ENCODE results near the gene STRA8.
"Not testable (repeated sequence)": the region's sequence is repeated elsewhere in the genome, so short reads cannot be mapped to it uniquely, and the experiment has no call there.

STRA8 gene

DNA sequence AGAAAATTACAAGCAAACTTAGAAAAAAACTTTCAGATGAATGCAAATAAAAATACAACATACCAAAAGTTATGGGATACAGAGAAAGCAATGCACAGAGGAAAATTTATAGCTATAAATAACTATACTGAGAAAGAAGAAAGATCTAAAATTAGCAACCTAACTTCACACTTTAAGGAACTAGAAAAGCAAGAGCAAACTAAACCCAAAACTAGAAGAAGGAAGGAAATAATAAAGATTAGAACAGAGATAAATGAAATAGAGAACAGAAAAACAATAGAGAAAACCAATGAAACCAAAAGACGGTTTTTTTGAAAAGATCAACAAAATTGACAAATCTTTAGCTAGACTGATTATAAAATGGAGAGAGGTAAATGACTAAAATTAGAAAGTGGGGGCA, 9.6 kb upstream of the STRA8 start:
- Histone ChIP-seq H3K4me2 (no peak overlapping the region; the same call in 1 of the 2 replicates), H3K4me1 (ENCODE audit: low read depth, poor library complexity, severe bottlenecking) (peaks cover 13% of the 10 kb centered on the region), H3K27me3 (ENCODE audit: insufficient read depth, low read depth) (no peaks in the 10 kb centered on the region), H3K36me3 (ENCODE audit: insufficient read depth) (no peaks in the 10 kb centered on the region), H3K79me2 (ENCODE audit: insufficient read depth, low read depth) (no peaks in the 10 kb centered on the region), H3K9ac (no peak overlapping the region), H4K20me1 (ENCODE audit: insufficient read depth) (no peaks in the 10 kb centered on the region), H2AFZ (ENCODE audit: low read depth) (no peak overlapping the region), H3K27ac (no peak overlapping the region), H3K4me3 (IDR thresholded peaks at IDR 0.05; ENCODE audit: insufficient read depth, low read depth, low read length) (no peak overlapping the region)
- TF ChIP-seq, protein P1, sequence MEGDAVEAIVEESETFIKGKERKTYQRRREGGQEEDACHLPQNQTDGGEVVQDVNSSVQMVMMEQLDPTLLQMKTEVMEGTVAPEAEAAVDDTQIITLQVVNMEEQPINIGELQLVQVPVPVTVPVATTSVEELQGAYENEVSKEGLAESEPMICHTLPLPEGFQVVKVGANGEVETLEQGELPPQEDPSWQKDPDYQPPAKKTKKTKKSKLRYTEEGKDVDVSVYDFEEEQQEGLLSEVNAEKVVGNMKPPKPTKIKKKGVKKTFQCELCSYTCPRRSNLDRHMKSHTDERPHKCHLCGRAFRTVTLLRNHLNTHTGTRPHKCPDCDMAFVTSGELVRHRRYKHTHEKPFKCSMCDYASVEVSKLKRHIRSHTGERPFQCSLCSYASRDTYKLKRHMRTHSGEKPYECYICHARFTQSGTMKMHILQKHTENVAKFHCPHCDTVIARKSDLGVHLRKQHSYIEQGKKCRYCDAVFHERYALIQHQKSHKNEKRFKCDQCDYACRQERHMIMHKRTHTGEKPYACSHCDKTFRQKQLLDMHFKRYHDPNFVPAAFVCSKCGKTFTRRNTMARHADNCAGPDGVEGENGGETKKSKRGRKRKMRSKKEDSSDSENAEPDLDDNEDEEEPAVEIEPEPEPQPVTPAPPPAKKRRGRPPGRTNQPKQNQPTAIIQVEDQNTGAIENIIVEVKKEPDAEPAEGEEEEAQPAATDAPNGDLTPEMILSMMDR (conservative IDR thresholded peaks at IDR 0.05; ENCODE audit: low read depth, low read length), result no peak

DNA sequence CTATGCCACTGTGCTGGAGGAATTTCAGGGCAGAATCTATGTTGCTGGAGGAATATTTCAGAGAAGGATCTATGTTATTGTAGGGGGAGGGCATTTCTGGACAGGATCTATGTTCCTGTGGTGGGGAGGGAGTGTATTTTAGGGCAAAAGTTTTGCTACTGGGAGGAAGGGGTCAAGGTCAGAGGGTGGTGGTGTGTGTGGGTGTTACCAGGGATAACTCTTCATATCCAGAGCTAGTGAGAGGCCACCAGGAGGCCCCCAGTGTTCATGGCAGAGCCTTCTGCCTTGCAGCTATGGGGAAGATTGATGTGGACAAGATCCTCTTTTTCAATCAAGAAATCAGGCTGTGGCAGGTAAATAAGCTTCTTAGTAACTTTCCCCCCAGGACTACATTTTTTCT, 2.0 kb upstream of the STRA8 start:
- TF ChIP-seq, protein P1 (conservative IDR thresholded peaks at IDR 0.05; ENCODE audit: low read depth, low read length), result no peak
- Histone ChIP-seq H3K9ac (no peak overlapping the region), H3K79me2 (ENCODE audit: insufficient read depth, low read depth) (no peaks in the 10 kb centered on the region), H3K27me3 (ENCODE audit: insufficient read depth, low read depth) (no peaks in the 10 kb centered on the region), H3K36me3 (ENCODE audit: insufficient read depth) (no peaks in the 10 kb centered on the region), H3K27ac (no peak overlapping the region), H3K4me1 (ENCODE audit: low read depth, poor library complexity, severe bottlenecking) (no peaks in the 10 kb centered on the region), H3K4me3 (IDR thresholded peaks at IDR 0.05; ENCODE audit: insufficient read depth, low read depth, low read length) (no peak overlapping the region), H3K4me2 (no peak overlapping the region), H2AFZ (ENCODE audit: low read depth) (no peak overlapping the region), H4K20me1 (ENCODE audit: insufficient read depth) (no peaks in the 10 kb centered on the region)

DNA sequence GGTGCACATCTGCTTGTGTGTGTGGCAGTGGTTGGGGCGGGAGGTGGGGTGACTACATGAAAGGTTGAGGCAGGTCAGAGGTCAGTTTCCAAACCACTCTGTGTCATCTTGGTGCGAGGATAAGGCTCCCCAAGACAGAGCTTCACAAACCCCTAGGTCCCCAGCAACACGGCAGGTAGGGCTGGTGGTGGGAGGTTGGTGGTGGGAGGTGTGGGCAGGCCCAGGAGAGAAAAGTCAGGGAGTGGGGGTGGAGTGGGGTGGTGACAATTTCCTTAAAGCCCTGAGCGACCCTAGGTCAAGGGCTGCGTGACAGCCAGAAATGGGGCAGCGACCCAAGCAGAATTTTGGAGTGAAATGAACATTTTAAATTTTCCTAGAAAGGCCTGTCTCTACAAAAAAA, 1.6 kb upstream of the STRA8 start:
- H4K20me1 ChIP-seq (ENCODE audit: insufficient read depth), result no peaks in the 10 kb centered on the region
- TF ChIP-seq, protein P1 (conservative IDR thresholded peaks at IDR 0.05; ENCODE audit: low read depth, low read length), result no peak
- no peaks in the 10 kb centered on the region for H3K36me3 ChIP-seq (ENCODE audit: insufficient read depth)
- no peaks in the 10 kb centered on the region for H3K79me2 ChIP-seq (ENCODE audit: insufficient read depth, low read depth)
- H2AFZ ChIP-seq (ENCODE audit: low read depth), result no peak overlapping the region
- no peaks in the 10 kb centered on the region for H3K27me3 ChIP-seq (ENCODE audit: insufficient read depth, low read depth)
- no peak overlapping the region for H3K27ac ChIP-seq
- no peaks in the 10 kb centered on the region for H3K4me1 ChIP-seq (ENCODE audit: low read depth, poor library complexity, severe bottlenecking)
- no peak overlapping the region for H3K9ac ChIP-seq
- H3K4me3 ChIP-seq (IDR thresholded peaks at IDR 0.05; ENCODE audit: insufficient read depth, low read depth, low read length), result no peak overlapping the region
- no peak overlapping the region for H3K4me2 ChIP-seq

DNA sequence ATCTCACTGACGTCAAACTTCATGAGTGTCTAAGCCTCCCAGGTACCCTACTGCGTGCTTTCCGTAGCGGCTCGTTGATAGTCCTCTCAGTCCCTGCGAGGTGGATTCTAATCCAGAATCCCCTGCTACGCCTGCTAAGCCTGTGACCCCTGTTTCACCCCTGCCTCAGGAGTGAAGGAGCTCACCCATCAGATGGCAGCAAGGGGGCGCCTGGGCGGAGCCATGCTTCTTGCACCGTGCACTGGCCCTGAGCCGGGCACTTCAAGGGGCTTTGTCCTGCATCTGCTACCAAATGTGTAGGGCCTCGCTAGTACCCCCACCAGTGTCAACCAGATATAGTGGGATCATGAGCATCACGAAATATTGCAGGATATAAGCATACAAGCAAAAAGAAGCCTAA, 918 bp upstream of the STRA8 start:
- Histone ChIP-seq H3K27me3 (ENCODE audit: insufficient read depth, low read depth) (no peaks in the 10 kb centered on the region), H3K27ac (no peak overlapping the region), H3K36me3 (ENCODE audit: insufficient read depth) (no peaks in the 10 kb centered on the region), H3K4me3 (IDR thresholded peaks at IDR 0.05; ENCODE audit: insufficient read depth, low read depth, low read length) (no peak overlapping the region), H2AFZ (ENCODE audit: low read depth) (no peak overlapping the region), H3K4me1 (ENCODE audit: low read depth, poor library complexity, severe bottlenecking) (no peaks in the 10 kb centered on the region), H3K4me2 (no peak overlapping the region), H3K79me2 (ENCODE audit: insufficient read depth, low read depth) (no peaks in the 10 kb centered on the region), H3K9ac (no peak overlapping the region), H4K20me1 (ENCODE audit: insufficient read depth) (no peaks in the 10 kb centered on the region)
- TF ChIP-seq, protein P1 (conservative IDR thresholded peaks at IDR 0.05; ENCODE audit: low read depth, low read length), result no peak; the same call in 1 of the 2 replicates

DNA sequence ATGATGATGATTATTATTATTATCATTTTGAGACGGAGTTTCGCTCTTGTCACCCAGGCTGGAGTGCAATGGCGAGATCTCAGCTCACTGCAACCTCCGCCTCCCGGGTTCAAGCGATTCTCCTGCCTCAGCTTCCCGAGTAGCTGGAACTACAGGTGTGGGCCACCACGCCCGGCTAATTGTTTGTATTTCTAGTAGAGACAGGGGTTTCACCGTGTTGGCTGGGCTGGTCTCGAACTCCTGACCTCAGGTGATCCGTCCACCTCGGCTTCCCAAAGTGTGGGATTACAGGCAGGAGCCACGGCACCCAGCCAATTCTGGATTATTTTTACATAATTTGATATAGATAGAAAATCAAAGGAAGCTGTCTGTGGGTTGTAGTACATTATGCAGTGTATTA, 457 bp downstream of the STRA8 start:
- H4K20me1 ChIP-seq (ENCODE audit: insufficient read depth); H2AFZ ChIP-seq (ENCODE audit: low read depth); H3K4me3 ChIP-seq (IDR thresholded peaks at IDR 0.05; ENCODE audit: insufficient read depth, low read depth, low read length); H3K27me3 ChIP-seq (ENCODE audit: insufficient read depth, low read depth); H3K4me2 ChIP-seq; H3K4me1 ChIP-seq (ENCODE audit: low read depth, poor library complexity, severe bottlenecking); H3K27ac ChIP-seq; H3K36me3 ChIP-seq (ENCODE audit: insufficient read depth); H3K79me2 ChIP-seq (ENCODE audit: insufficient read depth, low read depth); H3K9ac ChIP-seq: not testable (repeated sequence)
